NCI-H748 (cell line): ENCODE results near the gene DAGLA.

ENCODE experiments used
- DNase-seq: peaks from one replicate; lab custom pipeline; 2025; ENCODE audit not compliant: unreplicated experiment; lab: John Stamatoyannopoulos, UW

The DAGLA gene

DNA sequence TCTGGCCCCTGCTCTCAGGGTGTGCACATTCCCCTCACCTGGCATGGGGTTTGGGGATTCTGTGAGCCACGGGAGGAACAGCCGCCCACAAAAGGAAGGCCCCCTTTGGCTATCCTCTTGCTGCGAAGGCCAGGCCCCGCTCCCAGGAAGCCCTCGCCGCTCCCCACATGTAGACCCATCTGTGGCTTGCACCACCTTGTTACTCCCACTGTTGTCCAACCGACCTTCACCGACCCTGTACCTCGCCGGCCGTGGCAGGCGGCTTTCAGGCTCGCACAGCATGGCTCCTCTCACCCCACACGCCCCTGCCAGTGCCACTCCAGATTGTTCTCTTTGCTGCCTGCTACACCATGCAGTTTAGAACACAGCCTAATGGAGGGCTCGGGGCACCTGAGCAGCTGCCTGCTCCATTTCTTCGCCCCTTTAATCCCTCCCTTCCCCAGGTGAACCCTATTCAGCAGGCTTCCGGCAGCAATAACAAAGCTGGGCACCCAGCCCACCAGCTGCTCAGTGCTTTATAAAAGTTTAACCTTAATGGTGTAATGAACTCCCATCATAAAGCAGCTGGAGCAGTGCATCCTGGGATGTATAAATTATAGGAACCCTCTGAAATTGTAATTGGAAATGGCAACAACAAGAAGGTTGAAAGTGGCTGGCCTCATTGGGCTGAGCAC lies 10.7 kb downstream of the DAGLA start:
- peak; percentile 88 for DNase-seq

DNA sequence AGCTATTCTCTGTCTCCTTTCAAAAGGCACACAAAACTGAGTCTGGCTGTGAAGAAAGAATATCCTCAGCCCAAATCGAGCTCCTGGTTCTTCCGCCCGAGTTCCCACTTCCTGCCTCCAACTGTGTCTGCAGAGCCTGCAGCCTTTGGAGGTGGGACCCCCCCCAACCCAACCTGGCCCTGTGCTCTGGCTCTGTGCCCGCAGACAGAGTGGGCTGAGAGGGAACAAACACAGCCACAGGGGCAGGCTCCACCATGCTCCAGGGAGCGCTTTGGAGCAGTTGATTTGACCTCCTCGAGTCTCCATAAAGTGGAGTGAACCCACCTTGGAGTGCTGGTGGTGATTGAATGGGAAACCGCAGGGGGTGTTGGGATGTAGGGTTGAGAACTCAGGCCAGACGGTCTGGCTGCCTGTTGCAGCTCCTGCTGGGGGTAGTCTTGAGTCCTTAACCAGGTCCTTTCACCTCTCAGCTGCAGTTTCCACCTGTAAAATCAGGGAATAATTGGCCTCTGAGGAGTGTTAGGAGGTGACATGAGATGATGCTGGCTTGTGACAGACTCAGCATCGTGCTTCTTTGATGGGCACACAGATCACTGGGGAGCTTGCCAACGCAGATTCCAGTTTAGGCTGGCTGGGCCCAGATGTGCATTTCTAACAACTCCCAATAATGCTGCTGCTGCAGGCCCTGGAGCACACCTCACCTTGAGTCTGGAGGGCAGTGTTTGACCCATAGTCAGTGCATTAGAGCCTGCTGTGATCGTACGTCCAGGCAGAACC lies 11.4 kb downstream of the DAGLA start:
- DNase-seq: peak; percentile 88

DNA sequence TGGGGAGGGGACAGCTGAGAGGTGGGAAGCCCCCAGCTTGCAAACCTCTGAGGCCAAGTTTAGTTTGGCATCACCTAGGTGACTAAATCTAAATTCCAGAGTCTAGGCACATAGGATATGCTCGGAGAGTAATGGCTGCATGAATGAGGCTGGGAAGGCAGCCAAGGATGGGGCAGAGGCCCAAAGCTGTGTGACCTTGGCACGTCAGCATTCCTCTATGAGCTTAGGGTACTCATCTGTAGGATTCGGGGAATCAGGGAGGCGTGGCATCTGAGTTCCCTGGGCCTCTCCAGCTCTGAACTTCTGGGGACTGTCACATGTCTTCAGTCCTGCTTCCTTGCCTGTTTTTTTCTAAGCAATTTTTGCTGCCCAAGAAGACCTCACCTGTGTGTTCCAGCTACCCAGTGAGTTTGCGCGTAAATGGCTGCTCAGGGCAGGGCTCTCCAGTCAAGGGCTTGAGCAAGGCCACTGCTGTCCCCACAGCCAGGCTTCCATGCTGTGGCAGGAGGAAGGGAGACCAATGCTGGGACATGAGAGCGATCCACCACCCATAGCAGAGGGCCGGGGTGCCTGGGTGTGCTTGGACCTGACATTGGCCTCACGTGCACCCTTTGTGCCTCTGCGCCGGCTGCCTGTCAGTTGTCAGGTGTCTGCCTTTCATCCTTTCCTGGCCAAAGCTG lies 13.9 kb downstream of the DAGLA start:
- no peak for DNase-seq

DNA sequence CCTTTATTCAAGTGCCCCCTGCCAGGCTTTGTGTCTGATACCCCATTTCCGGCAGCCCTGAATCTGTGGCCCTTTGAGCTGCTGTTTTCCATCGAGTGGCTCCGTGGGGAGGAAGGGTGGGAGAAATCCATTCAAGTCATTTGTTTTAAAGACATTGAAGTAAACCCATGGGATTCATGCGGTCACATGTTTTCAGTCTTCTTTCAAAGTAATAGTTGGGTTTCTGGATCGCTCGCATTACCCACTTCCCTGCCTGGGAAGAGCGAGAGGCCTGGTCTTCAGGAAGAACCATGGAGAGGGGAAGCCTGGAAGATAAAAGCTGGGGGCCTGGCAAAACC lies 14.4 kb downstream of the DAGLA start:
- DNase-seq: no peak

DNA sequence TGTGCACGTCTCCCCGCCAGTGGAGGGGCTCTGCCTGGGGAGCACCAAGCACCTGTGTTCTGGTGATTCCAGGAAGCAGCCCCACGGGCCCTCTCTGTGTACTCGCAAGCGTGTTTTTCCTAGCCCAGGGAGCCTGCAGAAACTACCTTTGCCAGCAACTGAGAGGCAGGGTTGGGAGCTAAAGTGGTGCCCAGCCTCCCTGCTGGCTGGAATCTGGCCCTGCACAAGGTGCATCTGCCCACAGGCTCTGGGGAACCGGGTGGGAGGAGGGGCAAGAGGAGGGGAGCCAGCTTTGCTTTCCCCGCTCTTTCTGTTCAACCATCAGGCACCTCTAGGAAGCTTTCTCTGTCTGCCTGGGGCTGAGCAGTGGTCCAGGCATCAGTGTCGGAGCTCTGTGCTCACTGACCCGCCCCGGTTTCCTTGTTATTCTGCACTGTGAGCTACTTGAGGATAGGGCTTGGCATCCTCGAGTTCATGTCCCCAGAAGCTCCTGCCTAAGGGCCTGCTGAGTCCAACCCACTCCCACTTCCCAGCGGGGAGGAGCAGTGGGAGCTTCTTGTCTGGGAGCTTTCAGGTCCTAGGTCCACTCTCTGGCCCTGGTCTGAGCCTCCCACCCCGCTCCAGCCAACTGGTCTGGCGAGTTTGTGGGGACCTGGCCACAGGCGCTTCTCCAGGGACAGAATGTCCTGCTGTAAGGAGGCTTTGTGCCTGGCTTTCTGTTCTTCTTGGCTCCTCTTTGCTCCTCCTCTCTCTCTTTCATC lies 14.9 kb downstream of the DAGLA start:
- no peak for DNase-seq

DNA sequence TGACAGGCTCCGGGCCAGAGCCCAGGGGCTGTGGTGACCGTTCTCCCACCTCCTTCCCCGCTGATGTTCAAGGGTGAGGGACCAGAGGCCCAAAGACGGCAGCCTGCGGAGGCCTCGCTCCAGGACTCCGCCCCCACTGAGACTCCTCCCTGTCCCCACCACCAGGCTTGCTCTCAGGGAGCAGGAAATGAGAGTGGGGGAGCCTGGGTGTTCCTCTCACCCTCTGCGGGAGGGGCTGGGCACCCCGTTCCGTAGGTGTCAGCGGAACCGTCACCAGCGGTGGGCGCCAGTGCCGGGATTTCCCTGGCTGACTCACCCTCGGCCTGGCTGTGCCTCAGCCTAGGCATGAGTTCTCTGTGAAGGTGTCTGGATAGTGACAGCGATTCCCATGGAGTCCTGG lies 15.7 kb downstream of the DAGLA start:
- no peak for DNase-seq

DNA sequence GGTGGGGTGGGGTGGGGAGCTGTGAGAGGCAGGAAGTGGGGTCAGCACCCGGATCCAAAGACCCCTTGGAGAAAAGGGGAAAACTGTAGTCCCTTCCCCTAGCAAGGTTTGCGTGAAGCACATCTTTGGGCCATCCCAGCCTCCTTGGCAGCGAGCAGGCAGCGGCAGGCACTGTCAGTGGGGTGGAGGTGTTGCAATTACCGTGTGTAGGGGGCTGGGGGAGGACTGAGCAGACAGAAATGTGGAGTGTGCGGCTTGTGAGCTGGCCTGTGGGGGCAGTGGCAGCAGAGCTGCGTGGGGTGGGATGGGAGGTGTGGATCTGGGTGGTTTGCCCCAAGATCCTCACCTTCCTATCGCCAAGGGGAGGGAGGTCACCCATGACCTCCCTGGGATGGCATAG lies 16.4 kb downstream of the DAGLA start:
- no peak for DNase-seq

DNA sequence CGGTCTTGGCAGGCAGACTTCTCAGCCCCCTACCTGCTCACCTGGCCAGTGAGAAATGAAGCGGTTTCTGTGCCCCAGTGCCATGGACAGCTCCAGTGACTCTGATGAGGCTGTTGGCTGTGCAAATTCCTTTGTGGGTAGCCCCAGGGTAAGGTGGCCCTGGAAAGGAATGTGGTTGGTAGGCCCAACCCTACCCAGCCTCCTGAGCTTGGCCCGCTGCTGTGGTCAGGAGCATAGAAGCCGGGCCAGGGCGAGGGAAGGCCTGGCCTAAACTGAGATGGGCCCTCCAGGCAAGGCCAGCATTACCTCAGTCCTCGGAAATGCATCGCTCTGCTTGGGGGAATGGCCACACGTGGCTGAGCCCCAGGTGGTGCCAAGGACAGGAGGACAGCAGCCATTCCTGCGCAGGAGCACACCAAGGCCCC lies 16.9 kb downstream of the DAGLA start:
- no peak for DNase-seq

DNA sequence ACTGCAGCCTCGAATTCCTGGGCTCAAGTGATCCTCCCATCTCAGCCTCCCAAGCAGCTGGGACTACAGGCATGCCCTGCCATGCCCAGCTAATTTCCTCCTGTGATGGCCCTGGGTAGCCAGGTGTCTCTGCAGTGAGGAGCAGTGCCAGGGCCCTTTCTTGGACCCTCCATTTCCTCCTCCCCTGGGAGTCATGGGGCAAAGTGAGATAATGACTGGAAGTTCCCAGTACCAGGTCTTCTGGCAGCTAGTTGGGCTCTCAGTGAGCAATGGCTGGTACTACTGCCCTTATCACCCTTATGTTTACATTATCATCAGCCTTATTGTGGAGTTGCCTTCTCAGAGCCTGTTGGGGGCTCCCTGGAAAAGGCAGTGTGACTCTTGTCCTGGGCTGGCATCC lies 17.6 kb downstream of the DAGLA start:
- DNase-seq: no peak

DNA sequence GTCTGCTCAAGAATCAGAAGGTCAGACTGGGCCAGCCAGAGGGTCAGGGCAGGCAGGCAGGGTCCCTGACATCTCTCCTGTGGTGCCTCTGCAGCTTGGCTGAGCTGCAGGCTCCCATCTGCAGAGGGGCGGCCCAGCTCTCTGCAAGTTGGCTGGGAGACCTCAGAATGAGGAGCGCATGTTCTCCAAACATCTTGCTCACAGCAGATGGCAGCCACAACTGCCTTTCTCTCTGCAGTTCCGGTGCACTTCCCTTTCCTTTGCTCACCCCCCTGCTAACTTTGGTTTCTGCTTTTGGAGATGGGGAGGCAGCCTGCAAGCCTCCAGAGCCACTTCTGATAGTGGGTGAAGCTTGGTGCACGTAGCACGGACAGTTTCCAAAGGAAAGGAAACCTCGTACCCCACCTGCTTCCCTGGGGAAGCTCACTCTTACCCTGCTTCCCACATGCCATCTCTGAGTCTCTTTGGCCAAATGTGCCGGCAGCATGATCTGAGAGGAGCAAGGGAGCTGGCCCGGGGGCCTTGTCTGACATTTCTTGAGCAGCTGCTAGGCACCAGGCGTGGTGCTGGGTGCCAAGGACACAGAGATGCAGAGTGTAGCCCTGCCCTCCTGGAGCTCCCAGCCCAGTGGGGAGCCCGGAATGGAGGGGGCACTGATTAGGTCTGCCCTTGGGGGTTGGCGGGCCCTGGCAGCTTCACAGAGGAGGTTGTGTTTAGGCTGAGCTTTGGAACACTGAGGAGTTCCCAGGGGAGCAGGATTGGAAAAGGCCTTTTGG lies 18.2 kb downstream of the DAGLA start:
- no peak for DNase-seq

DNA sequence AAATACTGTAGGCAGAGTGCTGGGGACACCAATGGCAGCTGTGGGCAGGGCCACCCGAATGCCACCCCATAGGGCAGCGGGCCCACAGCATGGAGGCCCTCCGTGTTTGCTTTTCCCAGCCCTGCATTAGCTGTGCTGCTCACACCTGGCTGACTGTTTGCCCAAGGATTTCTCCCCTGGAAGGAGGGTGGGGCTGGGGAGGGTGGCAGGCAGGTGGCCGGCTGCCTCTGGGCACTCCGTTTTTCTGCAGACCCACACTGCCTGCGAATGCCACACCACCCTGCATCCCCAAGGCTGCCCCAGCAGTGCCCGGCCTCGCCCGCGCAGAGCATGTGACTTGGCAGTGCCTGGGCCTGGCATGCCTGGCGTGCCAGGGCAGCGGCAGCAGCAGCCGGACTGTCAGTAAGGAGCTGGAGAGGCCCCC lies 19.6 kb downstream of the DAGLA start:
- peak; percentile 95 for DNase-seq

DNA sequence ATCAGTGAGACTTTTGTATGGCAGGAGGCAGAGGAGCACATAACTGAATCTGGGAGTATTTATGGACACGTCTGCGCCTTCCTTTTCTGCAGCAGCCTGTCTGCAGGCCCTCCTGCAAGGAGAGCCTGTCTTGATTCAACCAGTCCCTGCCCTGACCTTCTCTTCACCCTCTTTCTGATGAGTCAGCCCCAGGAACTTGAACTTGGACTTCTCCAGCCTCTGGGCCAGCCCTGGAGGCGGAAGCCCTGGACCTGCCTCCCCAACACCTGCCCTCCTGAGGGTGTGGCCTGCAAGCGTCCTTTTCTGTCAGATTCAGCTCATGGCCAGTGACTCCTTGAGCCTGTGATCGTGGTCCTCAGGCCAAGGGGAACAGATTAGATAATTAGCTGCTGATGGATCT lies 20.0 kb downstream of the DAGLA start:
- DNase-seq: peak; percentile 75

DNA sequence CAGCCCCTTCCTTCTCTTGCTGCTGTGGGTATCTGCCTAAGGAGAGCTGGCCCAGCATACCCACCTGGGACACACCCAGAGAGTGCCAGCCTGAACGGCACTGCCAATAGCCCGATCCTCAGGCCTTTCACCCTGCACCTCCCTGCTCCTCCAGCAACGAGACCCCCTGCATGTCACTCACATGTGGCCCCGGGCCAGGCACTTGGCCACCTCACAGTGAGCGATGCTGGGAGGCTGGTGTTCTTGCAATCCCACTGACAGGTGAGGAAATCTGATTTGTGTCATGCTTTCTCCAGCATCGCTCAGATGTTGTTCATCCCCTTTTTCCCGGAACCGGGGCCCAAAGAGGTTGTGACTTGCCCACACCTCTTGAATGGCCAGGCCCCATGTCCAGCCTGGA lies 20.5 kb downstream of the DAGLA start:
- no peak for DNase-seq

DNA sequence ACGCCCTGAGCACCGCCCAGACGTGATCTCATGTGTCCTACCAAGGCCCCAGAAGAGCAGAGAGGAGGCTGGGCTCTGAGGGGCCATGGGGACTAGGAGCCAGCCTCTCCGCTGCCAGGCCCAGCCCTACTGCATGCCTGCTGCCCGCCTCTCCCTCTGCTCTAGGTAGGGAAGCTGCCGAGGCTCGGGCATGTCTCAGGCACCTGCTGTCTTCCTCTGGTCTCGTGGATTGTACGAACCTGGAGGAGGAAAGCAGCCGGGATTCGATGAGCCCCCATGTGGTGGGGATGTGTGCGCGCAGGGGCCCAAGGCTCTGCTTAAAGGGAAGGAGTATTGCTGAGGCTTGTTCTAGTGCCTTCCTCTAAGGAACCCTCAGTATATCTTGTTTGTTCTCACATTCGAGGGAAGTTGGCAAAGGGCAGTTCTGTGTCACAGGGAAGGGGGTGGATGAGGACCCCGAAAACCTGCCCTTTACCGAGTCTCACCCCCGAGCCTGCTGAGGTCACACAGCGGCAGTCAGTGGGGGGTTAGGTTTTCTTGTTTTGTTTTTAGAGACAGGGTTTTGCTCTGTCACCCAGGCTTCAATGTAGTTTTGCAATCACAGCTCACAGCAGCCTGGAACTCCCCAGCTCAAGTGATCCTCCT lies 21.2 kb downstream of the DAGLA start:
- peak; percentile 50 for DNase-seq

DNA sequence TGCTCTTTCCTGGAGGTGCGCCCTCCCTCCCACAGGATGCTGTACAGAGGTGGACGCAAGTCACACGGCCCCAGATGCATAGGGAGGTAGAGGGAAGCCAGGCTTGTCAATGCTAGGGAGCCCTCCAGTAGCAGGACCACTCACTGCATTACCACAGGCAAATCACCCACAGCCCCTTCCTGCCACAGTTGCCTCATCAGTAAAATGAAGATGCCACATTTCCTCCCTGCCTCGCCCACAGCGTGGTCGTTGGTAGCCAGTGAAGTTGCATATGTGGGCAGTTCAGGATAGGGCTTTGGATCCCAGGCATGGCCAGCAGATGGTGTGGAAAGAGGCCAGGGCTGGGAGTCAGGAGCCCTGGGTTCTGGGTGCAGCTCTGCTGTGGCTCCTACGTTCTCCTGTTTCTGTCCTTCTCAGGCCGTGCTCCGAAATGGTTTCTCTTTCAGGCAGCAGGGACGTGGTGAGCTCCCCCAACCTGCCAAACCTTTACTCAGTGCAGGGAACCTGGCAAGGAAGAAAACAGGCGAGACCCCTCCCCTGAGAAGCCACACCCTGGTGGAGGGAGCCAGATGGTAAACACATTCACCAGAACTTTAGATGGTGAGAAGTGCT lies 22.6 kb downstream of the DAGLA start:
- no peak for DNase-seq

DNA sequence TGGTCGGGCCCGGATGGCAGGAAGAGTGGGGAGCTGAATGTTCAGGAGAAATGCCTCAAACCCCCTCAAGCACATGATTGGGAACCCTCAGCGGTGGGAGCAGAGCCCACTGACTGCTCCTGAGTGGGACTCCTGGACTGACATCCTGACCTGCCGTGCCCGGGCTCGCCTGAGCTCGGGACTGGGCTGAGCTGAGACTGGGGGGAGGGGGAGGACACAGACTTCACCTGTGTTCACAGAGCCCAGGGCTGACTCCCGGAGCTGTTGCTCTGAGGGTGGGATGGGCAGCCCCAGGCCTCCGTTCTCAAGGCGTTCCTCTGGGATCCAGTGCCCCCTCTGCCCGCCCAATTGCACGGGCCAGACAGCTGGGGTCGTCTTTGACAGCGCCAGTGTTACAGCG lies 24.6 kb downstream of the DAGLA start:
- no peak for DNase-seq

DNA sequence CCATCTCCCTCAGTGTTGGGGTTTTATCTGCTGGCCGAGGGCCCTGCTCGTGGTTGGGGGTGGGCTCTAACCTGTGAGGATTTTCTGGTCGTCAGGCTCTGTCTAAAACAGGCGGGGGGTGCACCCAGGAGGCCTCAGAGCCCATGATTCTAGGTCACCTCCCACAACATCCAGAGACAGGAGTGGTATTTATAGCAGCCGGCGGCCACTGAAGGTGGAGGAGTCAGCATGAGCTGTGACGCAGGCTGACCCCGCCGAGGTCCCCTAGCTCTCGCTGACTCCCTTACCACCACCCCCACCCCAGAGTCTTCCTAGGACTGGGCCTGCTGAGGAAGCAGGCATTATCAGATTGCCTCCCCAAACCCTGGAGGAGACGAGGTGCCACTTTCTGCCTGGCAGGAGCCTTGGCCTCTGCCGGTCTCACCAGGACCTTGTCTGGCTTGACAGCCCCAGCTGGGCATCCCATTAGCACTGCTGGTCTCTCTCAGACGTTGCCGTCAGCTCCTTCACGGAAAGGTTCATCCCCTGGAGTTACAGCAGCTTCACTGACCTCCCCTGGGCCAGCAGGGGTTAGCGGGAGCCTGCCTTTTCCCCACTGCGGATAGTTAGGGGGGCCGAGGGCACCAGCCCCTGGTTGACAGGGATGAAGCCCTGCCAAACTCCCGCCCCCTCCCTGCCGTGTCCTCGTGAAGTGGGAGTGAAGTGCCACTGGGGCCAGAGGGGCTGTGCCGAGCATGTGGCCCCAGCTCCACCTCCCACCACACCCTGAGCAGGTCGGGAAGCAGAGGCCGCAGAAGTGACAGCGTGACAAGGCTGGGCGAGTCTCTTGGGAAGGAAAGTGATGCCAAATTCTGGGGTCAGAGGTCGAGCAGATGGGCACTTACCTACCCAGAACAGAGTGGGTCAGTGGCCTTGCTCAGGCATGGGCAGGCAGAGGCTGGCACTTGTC lies 26.5 kb downstream of the DAGLA start:
- DNase-seq: no peak

DNA sequence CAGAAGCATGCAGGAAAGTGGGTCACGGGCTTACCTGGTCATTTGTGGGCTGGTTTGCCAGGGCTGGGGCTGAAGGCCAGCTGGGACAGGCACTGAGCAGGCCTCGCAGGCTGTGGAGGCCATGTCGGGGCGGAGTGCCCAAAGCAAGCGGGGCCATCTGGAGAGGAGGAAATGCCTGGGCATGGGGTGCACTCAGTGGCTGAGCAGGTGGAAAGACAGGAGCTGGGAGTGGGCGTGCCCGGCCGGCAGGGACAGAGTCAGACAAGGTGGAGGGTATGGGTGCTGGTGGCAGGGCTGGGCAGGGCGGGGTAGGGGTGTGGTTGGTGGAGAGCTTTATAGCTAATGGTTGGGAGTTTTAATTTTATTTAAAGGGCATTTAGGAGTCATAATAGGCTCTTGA lies 27.4 kb downstream of the DAGLA start:
- DNase-seq: no peak

DNA sequence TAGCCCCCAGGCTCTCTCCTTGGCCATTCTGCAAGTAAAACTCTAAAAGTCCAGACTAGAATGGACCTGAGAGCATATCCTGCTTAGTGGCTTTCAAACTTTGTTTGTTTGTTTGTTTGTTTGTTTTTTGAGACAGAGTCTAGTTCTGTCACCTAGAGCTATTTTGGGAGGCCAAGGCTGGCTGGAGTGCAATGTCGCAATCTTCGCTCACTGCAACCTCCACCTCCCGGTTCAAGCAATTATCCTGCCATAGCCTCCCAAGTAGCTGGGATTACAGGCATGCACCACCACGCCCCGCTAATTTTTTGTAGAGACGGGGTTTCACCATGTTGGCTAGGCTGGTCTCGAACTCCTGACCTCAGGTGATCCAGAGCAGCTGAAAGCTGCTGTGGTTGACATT lies 28.9 kb downstream of the DAGLA start:
- no peak for DNase-seq
